ENCODE data around the gene SNAP47.

Gene SNAP47

DNA sequence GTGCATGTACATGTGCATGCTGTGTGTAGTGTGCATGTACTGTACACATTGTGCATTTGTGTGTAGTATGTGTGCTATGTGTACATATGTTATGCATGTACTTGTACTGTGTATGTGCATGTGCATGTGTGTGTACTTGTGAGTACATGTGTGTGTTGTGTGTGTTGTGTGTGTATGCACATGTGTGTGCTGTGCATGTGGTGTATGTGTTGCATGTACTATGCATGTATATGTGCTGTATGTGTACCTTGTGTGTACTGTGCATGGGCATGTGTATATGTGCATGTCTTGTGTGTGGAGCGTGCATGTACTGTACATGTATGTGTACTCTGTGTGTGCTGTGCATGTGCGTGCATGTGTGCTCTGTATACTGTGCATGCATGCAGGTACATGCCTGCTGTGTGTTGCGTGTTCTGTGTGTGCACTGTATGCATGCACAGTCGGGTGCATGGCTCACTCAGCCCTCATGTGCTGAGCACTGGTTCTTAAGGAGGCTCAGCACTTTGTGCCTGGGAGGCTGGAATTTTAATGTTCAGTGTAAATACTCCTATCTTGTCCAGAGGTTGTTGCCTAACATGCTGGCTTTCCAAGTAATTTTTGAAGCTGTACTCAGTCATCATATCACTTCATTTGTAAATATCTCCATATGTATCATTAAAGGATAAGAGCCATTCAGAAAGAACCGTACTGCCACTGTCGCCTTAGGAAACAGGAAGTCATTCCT, 32.3 kb downstream of the SNAP47 start:
- FAIRE-seq (no peak), DNase-seq (ENCODE audit: low spot score) (no peak)

DNA sequence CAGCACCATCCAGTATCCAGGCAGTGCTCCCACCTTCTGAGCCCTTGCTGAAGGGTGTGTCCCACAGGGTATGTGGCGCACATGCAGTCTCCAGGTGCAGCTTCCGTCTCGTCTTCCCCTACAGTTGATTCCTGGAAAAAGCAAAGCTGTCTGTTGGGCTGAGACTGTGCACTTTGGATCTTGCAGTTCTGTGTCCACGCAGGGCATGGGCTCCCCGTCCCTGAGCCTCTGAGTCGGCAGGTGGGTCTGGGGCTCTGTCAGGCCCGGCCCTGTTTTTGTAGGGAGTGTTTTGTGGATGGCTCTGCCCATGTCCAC, 32.8 kb downstream of the SNAP47 start:
- DNase-seq (ENCODE audit: low spot score) (no peak), FAIRE-seq (no peak)

DNA sequence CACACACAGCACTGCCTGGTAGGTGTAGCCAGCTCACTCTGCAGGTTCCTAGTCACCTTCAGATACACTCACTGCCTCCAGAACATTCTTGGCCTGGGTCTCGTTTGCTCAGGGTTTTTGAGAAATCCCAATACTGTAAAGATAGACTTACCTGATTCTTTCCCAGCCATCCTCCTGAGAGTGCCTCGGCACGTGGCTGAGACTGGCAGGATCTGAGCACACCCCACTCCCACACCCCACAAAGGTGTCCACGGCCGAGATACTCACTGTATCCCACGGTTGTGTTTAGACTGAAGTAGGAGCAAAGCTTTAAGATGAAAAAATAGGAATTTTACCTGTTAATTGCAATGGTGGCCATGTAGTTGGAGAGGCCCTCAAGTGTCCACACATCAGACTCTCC, 33.4 kb downstream of the SNAP47 start:
- no peak for DNase-seq (ENCODE audit: low spot score)
- no peak for FAIRE-seq

DNA sequence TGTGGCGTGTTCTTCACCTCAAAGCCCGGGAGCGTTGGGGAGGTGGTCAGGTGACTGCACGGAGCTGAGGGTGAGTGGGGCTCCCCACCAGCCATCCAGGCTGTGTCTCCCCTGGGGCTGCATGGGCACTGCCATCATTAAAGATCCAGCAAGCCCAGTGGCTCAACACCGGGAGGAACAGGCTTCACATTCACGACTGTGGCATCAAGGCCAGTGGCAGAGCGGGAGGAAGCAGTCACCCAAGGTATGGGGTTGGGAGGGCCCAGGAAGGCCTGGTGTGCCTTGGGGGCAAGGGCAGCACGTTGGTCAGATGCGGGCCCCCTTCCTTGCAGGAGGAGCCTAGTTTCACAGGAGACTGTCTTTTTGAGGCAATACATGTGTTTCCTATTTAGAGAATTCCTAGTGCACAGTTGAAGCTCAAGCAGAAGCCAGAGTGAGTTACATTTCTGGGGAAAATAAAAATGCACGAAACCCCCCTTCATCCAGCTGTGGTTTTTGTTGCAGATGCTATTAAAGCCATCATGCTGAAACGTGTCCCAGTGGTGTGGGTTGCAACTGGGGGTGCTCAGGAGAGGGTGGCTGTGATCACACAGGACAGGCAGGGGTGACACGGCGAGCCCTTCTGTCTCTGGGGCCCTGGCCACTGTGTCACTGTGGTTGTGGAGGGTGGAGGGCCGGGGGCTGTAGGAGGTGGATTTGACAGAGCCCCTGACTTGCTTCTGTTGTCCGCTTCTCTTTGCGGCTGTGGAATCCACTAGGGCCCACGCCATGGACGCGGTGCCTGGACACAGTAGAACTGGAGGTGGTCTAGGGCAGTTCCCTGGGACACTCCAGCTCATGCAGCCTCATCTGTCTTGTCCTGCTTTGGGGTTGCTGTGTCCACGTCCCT, 34.1 kb downstream of the SNAP47 start:
- no peak for DNase-seq (ENCODE audit: low spot score)
- FAIRE-seq, result no peak

DNA sequence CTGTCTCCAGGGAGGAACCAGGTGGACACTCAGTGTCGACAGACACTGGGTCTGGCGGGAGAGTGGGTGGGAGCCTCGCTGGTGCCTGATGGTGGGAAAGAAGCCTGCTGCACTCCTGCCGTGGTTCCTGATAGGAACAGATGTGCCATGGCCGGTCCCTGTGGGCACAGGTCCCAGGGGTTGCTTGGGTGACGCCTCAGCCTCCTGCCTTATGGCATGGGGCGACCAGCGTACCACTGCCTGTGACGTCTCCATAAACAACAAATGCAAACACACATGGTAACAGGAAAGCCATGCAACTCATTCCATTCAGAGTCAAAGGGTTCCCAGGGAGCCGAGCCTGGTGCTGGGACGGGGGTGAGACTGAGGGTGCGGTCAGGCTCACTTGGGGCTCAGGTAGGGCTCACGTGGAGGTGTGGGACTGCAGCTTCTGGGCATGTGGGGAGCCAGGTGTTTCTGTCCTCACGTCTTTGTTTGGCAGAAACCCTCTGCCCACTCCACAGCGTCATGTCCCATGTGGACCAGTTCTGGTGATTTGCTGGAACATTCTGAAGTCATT, 34.8 kb downstream of the SNAP47 start:
- no peak for FAIRE-seq
- no peak for DNase-seq (ENCODE audit: low spot score)

DNA sequence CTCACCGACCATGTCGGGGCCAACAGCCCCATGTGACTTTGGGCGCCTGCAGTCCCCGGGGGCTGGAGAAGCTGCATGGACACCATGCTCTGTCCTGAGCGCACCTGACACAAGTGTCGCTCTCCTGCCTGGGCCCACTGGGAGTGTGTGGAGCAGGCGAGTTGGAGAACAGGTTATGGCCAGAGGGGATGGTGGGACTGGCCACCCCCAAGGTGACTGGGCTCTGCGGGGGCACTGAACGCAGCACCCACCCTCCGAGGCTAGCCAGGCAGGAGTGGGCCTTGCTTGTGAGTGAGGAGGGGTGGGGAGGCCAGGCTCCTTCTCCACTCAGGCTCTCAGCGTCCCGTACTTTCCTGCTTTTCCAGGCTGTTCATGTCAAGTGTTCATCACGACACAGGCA, 35.6 kb downstream of the SNAP47 start:
- no peak for FAIRE-seq

DNA sequence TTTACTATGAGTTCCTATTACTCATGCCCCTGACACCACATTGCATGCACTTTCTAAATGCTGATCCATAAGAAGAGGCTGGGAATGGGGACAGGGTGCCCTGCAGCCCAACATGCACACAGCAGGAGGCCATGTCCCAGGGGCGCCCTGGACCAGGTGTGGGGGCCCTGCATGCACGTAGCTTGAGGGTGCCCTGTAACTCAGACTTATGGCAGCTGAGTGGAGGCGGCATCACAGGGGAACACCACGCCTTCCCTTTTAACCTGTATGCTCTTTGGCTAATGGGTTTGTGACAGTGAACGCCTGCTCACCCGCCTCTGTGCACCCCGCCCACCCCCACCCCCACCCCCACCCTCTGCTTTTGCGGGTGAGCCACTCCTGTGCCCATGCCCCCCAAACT, 36.1 kb downstream of the SNAP47 start:
- FAIRE-seq (no peak), DNase-seq (ENCODE audit: low spot score) (no peak)

More for the DNA sequence above, 35.6 kb downstream of the SNAP47 start:
- no peak for DNase-seq (ENCODE audit: low spot score)

DNA sequence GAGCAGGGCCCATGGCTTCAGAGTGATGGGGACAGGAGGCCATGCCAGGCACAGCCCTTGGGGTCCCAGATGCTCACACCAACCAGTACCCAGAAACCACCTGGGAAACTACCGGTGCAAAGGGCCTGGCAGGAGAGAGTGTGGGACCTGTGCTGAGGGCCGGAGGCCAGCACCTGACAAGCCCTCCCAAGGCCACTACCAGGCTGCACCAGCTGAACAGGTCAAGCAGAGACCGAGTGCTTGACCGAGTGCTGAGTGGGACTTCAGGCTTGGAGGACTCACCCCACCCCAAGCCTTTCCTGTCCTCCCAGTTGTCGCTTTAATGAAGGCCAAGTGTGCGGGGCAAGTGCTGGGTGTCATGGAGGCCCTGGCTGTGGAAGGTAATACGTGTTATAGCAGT, 36.5 kb downstream of the SNAP47 start:
- no peak for DNase-seq (ENCODE audit: low spot score)
- no peak for FAIRE-seq

DNA sequence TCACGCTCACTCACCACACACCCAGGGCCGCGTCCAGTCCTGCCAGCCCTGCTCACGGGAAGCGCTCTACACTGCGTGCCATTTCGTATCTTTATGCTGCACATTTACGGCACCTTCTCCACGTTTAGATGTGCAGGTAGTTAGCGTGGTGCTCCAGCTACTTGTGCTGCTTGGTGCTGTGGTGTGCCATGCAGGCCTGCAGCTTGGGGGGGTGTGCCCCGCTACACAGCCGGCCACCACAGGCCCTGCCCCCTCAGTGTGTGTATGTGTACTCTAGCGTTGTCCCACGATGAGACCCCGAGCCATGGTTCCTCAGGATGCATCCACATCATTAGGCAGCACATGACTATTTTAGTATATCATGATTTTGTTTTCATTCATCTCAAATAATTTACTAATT, 38.3 kb downstream of the SNAP47 start:
- no peak for FAIRE-seq
- DNase-seq (ENCODE audit: low spot score), result no peak

DNA sequence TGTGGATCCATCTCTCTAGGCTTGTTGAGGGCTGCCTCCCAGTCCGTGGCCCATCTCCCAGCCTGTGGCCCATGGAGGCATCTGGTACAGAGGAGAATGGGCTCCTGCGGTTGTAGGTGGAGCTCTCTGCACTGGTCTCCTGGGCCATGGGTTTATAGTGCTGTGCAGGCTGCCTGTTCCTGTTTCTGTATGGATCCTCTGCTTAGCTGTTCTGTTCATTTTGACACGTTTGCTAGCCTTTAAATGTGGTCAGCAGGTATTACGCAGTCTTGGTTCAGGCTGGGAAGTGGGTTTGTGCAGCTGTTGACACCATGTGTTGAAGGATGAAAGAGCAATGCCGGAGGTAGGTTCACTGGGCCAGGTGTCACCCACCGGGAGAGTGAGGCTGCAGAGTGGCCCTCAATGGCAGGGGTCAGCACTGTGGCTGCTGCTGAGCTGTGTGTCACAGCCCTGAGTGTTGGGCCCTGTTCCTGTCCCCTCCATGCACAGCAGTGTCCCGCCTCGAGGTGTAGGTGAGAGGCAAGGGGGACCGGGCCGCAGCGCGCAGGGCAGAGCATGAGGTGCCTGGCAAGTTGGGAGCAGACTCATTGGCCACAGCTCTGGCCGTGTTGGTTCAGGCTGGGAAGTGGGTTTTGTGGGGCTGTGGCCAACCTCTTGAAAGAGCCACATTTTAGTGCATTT, 39.0 kb downstream of the SNAP47 start:
- DNase-seq (ENCODE audit: low spot score) (no peak), FAIRE-seq (no peak)

DNA sequence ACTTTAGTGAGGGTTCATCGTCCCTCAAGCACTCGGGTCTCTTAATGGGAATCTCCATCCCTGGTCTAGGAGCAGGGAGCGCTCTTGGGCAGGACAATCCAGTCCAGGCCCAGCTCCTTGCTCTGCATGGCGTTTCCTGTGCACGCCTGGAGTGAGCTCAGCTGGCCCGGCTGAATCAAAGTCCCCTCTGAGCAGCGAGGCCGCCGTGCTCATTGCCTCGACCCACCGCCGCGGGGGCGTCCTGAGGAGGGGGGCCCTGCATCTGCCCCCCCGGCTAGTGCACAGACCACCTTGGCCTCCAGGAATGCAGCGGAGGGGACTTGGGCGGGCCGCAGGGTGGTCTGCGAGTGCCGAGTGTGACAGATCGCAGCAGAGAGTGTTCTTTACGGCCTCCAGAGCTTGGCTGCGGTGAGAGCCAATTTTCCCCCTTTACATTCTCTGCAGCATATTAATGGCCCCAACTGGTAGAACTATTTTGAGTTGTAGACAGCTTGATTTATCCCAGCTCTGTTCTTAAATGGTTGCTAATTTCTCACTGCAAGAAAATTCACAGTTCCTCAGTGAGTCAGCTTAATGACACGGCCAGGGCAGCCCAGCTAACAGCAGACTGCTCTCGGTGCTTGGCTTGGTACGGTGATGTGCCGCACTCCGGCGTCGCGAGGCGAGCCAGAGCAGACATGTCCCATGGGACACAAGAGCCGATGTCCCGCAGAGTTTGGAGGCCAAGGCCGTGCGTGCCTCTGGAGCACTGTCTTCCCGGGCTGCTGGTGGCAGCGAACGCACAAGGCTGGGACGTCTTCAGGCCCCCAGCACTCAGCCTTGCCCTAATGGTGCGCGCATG, 39.8 kb downstream of the SNAP47 start:
- no peak for FAIRE-seq
- no peak for DNase-seq (ENCODE audit: low spot score)

DNA sequence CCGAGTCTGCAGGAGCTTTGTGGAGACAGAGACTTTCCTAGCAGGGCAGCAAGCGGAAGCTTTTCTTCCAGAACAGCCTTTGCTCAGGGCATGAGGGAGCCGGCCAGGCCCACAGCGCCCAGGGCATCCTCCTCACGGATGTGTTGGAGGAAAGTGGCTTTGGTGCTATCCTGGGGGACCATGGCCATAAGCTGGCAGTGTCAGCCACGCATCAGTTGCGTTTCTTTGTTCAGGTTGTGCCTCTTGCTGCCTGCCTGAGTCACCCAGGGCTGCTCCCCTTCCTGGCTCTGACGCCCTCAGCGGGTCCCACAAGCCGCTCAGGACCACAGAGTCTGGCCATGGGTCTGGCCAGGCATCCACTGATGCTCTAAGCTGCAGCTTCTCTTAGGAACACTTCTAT, 40.6 kb downstream of the SNAP47 start:
- no peak for DNase-seq (ENCODE audit: low spot score)
- FAIRE-seq, result no peak

DNA sequence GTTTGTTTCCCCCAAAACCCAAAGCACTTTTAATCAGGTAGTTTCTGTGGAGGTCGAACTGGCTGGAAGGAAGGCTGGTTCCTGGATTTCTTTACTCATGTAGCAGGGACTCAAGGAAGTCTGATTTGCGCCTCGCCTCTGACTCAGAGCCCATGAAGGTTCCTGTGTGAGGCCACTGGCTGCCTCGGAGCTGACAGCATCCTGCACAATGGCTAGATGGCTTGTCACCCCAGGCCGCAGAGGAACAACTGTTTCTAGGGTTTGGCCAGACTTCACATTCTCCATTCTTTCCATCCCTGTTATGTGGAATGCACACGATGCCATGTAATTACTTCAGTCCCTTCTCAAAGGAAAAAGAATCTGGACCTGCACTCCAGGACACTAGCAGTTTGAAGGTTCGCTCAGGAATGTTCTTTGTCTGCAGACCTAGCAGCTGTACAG, 41.1 kb downstream of the SNAP47 start:
- FAIRE-seq (no peak), DNase-seq (ENCODE audit: low spot score) (no peak)

DNA sequence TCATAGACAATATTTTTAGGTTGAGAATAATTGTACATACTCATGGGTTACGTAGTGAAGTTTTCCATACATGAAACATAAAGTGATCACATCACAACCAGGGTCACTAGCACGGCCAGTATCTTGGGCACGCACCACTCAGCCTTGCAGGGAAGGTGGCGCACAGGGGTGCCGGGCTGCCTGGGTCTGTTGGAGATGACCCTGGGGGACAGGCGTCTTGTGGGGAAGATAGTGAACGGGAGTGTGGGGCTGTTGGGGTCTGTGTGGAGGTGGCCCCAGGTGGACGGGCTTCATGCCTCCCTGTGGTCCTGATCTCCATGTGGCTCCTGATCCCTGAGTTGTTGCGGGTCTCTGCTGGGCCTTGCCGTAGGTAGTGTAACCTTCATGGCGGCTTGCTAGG, 41.9 kb downstream of the SNAP47 start:
- no peak for DNase-seq (ENCODE audit: low spot score)
- FAIRE-seq, result no peak

DNA sequence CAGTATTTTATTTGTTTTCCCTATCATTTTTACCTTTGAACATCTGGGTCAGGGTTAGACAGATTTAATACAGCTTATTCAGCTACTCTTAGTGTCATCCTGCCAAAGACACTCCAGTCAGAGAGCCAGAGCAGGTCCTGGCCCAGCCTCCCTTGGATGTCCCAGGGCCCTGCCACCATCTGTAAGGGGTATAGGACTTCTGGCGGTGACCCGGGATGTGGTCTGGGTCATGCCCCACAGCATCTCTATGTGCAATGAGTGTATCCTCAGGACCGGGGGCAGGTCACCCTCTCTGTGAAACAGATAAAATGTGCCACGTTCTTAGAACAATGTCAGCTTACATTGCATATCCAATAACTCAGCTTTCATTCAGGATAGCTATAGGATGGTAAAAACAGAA, 42.4 kb downstream of the SNAP47 start:
- DNase-seq (ENCODE audit: low spot score), result no peak
- no peak for FAIRE-seq

DNA sequence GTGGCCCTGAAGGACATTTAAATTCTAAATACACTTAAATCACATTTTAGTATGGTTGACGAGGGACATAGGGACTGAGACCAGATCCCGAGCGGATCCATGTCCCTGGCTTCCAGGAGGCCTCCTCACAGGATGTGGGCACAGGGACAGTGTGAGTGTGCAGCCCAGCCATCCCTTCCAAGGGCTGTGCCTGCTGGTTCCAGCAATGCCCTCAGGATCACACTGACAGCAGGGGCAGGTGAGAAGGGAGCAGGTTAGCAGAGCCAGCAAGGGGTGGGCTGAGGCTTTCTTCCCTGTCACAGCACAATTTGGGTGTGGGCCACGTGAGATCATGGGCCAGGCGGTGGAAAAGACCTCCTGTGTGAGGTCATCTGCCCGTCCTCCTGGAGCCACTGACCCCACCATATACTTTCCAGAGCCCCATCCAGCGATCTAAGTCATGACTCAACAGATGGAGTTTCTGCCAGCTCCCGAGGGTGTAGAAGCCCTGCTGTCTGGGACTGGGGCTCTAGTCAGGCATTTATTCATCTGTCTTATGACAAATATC, 43.2 kb downstream of the SNAP47 start:
- peak; percentile 82 for FAIRE-seq
- peak; percentile 78 for DNase-seq (ENCODE audit: low spot score)

DNA sequence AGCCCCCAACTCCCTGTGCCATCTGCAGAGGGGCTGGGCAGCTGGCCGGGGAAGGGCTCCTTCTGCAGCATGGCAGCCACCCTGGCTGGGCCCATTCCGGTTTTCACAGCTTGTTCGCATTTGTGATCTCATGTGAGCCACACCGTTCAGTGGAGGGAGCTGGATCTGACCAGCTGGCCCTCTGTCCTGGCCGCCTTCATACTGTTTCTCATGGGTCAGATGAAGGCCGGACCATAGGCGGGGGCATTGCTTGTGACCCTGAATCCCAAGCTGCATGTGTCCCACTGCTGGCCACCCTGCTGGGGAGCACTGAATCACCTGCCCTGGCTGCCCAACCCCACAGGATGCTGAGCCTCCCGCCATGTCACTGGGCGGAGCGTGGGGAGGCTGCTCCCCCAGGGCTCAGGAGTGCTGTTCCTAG, 43.8 kb downstream of the SNAP47 start:
- no peak for DNase-seq (ENCODE audit: low spot score)
- FAIRE-seq, result no peak

DNA sequence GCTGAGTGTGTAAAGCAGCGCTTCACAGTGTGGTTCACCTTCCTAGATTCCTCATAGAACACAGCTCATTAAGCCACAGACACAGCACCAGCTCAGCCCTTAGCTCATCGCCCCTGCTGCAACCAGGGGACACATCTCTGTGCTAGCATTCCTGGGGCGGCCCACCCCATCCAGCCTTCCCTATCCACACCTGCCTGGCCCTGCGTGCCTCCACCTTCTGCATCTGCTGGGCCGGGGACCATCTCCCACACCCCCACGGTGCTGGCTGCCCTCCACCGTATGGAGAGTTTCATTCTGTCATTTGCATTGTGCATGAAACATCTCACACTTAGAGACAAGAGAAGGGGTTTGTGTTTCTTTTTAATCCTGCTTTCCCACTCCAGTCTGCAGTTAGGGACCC, 44.5 kb downstream of the SNAP47 start:
- FAIRE-seq, result no peak
- no peak for DNase-seq (ENCODE audit: low spot score)

DNA sequence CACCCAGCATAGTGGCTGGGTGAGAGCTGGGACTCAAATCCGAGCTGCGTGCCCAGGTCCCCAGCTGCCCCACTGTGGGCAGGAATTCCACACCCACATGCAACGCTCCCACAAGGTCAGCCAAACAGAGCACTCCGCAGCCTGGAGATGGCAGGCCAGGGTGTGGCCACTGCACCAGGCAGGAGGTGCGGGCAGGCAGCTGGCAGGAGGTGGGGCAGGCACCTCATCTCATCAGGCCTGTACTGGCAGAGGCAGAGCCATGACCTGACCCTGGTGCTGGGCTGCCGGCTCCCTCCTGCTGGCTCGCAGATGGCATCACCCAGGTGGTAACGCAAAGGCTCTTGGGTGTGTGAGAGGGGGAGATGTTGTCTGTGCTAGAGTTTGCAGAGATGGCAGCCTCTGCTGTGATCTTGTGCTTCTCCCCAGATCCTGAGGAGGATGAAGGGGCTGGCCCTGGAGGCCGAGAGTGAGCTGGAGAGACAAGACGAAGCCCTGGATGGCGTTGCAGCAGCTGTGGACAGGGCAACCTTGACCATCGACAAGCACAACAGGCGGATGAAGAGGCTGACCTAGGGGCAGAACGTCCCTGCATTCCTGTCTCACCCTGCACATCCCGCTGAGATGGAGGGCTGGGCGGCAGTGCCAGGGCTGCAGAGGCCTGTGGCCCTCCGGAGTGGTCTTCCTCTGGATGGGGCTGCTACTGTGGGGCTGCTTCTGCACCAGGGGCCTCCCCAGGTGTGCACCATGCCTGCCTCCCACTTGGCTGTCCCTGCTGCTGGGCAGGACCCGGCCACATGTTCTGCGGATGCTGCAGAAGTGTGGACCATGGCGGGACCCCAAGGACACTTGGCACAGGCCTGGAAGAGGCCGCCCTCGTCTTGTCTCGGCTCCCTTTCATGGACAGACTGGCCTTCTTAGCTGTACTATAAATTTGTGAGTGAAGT, 45.1 kb downstream of the SNAP47 start:
- no peak for DNase-seq (ENCODE audit: low spot score)
- FAIRE-seq, result no peak

Data from RCC 7860 (cell line).